Limb (tissue), 2 donors: ENCODE data around the gene ALDH1L1.
"Not testable (repeated sequence)": the region's sequence is repeated elsewhere in the genome, so short reads cannot be mapped to it uniquely, and the experiment has no call there.

ENCODE experiments used
- DNase-seq, 2 donors: peaks; one replicate each; pipeline ENCODE4 v3.0.0-alpha.2; 2016; ENCODE audit errors: extremely low spot score in 2 of 2

The ALDH1L1 gene

GRCh38 chr3:126106336-126107202, 73.8 kb downstream of the ALDH1L1 start:
- DNase-seq = no peak

- DNase-seq = no peak
Measured at GRCh38 chr3:126105691-126106187, 74.6 kb downstream of the ALDH1L1 start.

DNA sequence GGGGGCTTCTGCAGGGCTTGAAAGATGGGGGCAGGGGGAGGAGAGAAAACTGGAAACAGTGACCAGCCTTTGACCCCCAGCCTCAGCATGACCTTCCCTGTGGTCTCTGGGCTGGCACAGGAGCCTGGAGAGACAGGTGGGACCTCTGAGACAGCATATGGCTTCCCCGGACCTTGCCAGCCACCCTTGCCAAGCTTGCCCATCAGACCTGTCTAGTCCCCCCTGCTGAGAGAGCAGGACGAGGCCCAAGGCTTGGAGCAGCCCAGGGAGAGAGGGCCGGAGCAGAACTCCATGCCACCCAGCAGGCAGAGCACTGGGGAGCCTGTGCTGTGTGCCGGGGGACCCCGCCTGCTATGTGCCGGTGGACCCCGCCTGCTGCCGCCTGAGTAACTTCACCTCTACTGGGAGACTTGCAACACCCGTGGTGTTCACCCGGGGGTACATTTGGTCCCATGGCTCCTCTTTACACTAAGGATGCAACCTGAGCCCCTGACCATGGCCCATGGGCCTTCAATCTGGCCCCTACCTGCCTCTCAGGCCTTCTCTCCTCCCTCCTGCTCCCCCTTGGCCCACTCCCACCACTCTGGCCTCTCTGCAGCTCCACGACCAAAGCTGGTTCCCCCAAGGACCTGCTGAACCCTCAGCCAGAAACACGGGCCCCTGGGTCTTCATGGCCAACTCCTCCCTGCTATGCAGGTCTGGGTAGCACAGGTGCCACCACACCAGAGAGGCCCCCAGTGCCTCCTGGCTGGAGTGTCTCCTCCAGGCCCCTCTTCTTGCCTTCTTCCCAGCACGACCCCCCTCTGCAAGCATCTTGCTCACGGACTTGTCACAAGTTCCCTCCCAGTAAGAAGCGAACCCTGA, 75.4 kb downstream of the ALDH1L1 start:
- no peak for DNase-seq

GRCh38 chr3:126104028-126104635, 76.3 kb downstream of the ALDH1L1 start:
- no peak for DNase-seq

DNA sequence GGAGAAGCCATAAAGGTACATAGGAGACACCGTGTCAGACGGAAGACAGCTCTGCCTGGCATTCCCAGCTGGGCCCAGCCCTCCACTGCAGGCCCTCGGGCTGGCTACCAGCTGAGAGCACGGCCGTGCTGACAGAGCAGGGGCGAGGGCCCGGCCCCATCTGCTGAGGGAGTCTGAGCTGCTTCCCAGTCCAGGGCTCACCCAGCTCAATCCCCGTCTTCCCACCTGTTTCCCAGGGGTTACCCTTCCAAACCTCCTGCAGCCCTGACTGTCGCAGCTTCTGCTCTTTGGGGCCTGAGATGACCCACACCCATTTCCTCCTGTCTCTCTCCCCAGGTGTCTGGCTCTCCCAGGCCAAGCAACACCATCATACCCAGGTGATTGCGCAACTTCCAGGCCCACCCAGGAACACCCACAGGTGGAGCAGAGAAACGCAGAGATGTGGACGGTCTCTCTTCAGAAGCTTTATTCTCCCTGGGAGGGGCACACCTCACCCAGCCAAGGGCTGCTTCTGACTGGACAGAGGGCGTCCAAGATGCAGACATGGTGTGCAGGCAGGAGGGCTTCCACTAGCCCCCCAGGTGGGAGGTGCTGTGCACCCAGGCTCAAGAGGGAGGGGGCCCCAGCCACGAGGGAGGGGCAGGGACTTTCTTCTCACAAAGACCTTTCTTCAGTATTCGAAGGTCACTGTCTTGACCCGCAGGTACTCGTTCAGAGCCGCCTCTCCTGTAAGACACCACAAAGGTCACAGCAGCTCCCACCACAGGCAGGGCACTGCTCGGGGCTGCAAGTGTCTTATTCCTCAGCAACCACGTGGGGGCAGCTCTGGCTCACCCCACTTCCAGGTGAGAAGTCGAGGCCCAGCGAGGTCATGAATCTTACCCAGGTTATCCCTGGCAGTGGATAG, 77.0 kb downstream of the ALDH1L1 start:
- DNase-seq = no peak

GRCh38 chr3:126102530-126102951, 77.8 kb downstream of the ALDH1L1 start:
- no peak for DNase-seq

DNA sequence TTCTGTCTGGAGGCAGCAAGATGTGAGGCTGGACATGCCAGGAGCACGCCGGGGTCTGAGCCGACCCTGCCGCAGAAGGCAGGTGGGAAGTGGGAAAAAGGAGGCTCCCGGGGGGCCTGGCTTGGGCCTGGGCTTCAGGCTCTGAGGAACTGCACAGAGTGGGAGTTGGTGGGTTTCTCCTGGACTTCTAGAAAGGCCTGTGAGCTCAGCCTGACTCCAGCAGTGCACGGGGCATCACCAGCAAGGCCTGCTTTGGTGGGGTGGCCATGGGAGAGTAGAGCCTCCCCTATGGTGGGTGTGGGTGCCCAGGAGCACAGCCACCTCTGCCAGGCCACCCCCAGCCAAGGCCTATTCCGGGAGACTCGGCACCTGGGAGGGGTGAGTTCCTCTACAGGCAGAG, 78.4 kb downstream of the ALDH1L1 start:
- no peak for DNase-seq

DNA sequence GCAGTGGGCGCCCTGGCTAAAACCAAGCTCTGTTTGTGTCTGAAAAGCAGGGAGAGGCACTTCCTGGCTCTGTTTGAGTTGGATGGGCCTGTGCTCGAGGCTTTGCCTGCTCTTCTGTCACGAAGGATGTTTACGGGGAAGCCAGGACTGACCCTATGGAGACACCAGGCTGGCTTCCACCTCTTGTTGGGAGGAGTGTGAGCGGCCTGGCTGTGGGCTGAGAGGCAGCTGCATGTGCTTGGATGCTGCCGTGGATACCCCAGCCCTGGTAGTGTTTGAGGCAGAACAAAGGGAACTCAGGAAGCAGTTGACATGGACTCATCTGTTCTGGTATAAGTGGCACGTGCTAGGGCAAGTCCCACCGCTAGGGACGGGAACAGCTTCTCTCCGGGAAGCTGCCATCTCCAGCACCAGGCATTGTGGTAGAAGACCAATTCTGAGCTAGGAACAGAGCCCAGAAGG, 78.8 kb downstream of the ALDH1L1 start:
- DNase-seq = no peak

DNA sequence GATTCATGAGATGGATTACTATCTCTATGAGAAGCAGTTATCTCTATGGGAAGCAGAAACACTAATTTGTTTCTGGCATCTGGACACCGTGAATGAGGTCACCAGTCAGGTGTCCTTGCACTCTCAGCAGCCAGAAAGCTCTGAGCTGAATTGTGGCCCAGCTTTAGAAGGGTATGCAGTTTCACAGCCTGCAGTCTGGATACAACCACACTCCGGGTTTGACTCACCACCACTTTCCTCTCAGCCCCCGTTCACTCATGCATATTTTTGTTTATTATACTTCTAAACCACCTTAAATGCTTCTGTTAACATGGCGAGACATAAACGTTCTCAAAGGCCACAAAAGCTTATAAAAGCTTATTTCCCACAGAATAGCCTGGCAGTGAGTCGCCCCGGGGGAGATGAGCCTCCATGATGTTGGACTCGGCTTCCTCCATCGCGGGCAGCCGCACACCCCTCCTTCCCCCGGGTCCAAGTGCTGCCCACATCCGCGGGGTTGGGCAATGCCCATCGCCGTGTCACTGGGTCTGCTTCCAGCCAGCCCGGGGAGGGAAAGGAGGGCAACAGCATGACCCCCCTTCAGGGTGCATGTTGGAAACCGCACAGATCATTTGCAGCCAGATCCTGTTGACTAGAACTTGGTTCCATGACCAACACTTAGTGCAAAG, 79.6 kb downstream of the ALDH1L1 start:
- DNase-seq = no peak

DNA sequence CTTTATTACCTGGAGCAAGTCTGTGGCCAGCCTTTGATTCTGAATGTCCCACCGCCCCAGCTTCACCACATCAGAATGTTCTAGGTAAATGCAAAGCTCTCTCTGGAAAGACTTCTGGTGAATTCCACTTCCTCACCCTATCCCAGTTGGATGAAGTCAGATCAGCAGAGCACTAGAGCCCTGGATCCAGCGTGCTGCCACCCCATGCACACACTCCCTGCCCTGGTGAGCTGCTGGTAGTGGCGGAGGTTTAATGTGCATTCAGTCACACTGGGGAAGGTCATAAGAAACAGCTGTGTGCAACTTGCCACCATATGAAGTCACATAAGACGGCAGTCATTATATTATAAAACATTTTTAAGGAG, 80.1 kb downstream of the ALDH1L1 start:
- no peak for DNase-seq

- DNase-seq = no peak
Measured at GRCh38 chr3:126098391-126098858, 82.0 kb downstream of the ALDH1L1 start.

GRCh38 chr3:126097801-126098200, 82.6 kb downstream of the ALDH1L1 start:
- no peak for DNase-seq

- DNase-seq = not testable (repeated sequence)
Measured at GRCh38 chr3:126096274-126096673, 84.1 kb downstream of the ALDH1L1 start.

- not testable (repeated sequence) for DNase-seq
Measured at GRCh38 chr3:126092128-126092527, 88.3 kb downstream of the ALDH1L1 start.

DNA sequence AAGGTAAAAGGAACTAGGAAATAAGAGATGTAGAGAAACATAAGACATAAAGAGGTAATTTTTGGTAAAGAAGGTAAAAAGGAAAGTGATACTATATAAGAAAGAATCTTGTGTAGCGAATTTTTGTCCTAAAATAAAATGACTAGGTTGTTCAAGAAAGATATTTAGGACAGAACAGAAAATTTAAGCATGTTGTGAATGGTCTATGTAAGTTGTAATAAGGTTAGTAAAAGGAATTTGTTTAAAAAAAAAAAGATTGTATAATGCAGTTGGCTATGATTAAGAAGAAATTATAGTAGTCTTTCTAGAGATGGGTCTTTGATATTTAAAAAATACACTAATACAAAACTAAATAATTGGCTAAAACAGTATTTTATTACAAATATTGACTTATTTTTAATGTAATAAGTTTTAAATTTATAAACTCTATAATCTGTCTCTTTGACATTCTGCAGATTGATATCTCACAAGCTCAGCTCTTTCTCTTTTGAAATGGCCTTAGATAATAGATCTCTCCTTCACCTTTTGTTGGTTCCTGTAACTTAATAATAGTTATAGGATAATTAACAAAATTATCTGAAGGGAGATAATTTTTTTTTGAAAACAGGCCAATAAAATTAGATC, 92.7 kb downstream of the ALDH1L1 start:
- DNase-seq = no peak

DNA sequence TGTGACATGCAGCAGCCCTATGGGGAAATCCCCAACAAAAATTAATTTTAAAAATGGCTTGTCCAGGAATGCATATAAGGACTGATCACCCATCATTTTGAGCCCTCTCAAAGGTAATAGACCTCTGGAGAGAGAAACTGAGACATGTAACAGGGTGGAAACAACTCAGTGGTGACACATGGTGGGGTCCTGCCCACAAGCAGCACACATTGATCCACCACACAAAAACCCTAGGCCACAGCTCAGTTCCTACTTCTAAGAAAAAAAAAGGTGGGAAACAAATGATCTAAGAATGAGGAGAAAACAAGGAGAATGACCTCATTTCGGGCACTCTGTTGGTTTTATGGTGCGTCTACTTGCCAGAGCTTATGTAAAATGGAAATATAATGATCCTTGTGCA, 94.5 kb downstream of the ALDH1L1 start:
- no peak for DNase-seq

- DNase-seq = no peak
Measured at GRCh38 chr3:126085276-126085675, 95.1 kb downstream of the ALDH1L1 start.

DNA sequence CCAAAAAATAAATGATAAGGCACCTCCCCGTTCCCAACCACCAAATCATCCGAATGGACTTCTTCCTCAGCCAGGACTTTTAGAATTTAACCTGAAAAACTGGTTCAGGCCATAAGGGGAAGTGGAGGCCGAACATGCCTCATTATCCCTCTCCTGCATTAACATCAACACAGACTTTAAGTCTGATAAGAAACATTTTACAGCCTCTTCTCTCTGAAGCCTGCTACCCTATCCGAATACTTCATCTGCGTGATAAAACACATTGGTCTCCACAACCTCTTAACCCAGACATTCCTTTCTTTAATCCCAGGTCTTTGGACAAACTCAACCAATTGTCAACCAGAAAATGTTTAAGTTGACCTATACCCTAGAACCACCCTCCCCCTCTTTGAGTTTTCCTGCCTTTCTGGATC, 95.6 kb downstream of the ALDH1L1 start:
- DNase-seq = no peak

DNA sequence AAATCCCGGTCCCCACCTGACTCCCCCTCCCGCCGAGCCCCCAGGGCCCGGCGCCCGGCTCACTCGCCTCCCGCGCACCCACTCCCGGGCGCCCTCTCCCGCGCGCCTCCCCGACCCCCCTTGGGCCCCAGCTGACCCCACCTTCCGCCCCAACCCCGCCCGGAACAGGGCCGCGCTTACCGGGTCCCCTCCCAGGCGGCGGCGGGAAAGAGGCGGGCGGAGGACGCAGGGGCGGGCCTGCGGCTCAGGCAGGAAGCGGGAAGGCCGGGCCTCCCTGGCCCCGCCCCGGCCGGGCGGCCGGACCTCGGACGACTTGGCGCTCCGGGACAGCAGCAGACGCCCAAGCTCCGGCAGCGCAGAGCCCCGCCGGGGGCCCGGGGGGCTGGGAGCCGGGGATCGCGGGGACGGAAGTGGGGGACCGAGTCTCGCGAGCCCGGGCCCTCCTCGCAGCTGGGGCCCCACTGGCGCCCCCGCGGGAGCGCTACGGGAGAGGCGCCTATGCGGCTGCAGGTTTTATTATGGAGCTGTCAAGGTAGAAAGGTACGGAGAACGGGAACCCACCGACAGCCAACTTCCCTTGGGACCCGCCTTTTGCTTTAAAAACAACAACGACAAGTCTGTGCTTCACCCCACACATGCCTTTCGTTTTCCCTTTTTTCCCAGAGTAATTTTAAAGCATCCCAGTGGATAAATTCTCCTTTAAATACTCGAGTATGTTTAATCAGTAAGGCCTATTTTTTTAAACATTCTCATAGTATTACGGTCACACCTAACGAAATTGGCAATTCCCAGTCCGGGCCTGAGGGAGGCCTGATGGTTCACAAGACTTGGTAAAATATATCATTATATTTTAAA, 96.2 kb downstream of the ALDH1L1 start, which contains the start of gene SLC41A3:
SLC41A3 (minus strand) TSS at position 212 of the 855 bp plus-strand sequence. CDS start 15,905 bp downstream, outside the sequence.
- peak; percentile 68 to 92 for DNase-seq
